Endothelial cell (in vitro differentiated cells): ENCODE measurements around the gene ZNF431. TPM values are rescaled to one million over a fixed set of nuclear protein-coding genes. Genes with fewer than 3 reads are reported as not detected.
"Not testable (repeated sequence)": the region's sequence is repeated elsewhere in the genome, so short reads cannot be mapped to it uniquely, and the experiment has no call there.

Experiments
- DNase-seq: peaks from one replicate; pipeline ENCODE4 v3.0.0; 2021; ENCODE audit warnings: low spot score
- H3K27ac Mint-ChIP-seq: one replicate; pipeline ENCODE4 v1.8.0; 2021; ENCODE audit warnings: mixed read lengths, inconsistent platforms; ENCODE audit not compliant: unreplicated experiment
- H3K27me3 Mint-ChIP-seq: one replicate; pipeline ENCODE4 v1.8.0; 2021; ENCODE audit warnings: mild to moderate bottlenecking, moderate library complexity, mixed read lengths, inconsistent platforms; ENCODE audit not compliant: unreplicated experiment
- H3K36me3 Mint-ChIP-seq: one replicate; pipeline ENCODE4 v1.8.0; 2021; ENCODE audit warnings: mild to moderate bottlenecking, low read depth, mixed read lengths, inconsistent platforms; ENCODE audit not compliant: unreplicated experiment
- H3K4me1 Mint-ChIP-seq: one replicate; pipeline ENCODE4 v1.8.0; 2021; ENCODE audit warnings: mild to moderate bottlenecking, mixed read lengths, inconsistent platforms; ENCODE audit not compliant: unreplicated experiment
- H3K4me3 Mint-ChIP-seq: one replicate; pipeline ENCODE4 v1.8.0; 2021; ENCODE audit warnings: mild to moderate bottlenecking, mixed read lengths, inconsistent platforms; ENCODE audit not compliant: unreplicated experiment
- H3K9me3 Mint-ChIP-seq: one replicate; pipeline ENCODE4 v1.8.0; 2021; ENCODE audit warnings: mixed read lengths, inconsistent platforms; ENCODE audit not compliant: unreplicated experiment
- total RNA-seq: library from RNA; stranded (reverse); fragmentation: NEBNext Ultra II Directional; extraction: Animal tissue kit (Norgen Biotek cat#: 25700); gene quantifications from one replicate; pipeline ENCODE4 v1.2.1, GENCODE V29; 2021; ENCODE audit not compliant: unreplicated experiment
- TF ChIP-seq, protein P1 (sequence below): fragments of 200-600 bp; sonication (generic); IDR thresholded peaks from one replicate; pipeline ENCODE4 v1.5.0; 2021; ENCODE audit warnings: antibody characterized with exemption; ENCODE audit not compliant: unreplicated experiment

The ZNF431 gene
- total RNA-seq, 1 donor from 2014 or later: 20.1 TPM

DNA sequence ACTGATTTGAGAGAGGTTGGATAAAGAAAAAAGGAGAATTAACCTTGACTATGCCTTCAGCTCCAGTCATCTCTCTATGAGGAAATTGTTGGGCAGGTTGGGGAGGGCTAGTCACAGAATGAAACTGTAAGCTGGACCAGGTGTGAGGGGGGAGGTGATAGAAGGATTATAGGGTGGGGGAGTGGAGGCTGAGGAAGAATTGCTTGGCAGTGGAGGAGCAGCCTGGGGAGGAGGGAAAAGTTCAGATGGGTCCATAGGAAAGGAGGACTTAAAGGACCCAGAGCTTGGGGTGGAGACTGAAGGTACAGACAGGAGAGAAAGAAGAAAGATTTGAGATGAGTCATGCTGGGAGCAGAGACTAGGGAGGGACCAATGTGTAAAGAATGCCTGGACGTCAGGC is 8.2 kb upstream of the ZNF431 start:
- Mint-ChIP-seq H3K27me3 (peaks cover 3% of the 10 kb centered on the region), H3K4me3 (no peak overlapping the region), H3K36me3 (peaks cover 12% of the 10 kb centered on the region), H3K9me3 (no peaks in the 10 kb centered on the region), H3K4me1 (peaks cover 6% of the 10 kb centered on the region), H3K27ac (no peak overlapping the region)
- TF ChIP-seq, protein P1, sequence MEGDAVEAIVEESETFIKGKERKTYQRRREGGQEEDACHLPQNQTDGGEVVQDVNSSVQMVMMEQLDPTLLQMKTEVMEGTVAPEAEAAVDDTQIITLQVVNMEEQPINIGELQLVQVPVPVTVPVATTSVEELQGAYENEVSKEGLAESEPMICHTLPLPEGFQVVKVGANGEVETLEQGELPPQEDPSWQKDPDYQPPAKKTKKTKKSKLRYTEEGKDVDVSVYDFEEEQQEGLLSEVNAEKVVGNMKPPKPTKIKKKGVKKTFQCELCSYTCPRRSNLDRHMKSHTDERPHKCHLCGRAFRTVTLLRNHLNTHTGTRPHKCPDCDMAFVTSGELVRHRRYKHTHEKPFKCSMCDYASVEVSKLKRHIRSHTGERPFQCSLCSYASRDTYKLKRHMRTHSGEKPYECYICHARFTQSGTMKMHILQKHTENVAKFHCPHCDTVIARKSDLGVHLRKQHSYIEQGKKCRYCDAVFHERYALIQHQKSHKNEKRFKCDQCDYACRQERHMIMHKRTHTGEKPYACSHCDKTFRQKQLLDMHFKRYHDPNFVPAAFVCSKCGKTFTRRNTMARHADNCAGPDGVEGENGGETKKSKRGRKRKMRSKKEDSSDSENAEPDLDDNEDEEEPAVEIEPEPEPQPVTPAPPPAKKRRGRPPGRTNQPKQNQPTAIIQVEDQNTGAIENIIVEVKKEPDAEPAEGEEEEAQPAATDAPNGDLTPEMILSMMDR: no peak
- no peak for DNase-seq

DNA sequence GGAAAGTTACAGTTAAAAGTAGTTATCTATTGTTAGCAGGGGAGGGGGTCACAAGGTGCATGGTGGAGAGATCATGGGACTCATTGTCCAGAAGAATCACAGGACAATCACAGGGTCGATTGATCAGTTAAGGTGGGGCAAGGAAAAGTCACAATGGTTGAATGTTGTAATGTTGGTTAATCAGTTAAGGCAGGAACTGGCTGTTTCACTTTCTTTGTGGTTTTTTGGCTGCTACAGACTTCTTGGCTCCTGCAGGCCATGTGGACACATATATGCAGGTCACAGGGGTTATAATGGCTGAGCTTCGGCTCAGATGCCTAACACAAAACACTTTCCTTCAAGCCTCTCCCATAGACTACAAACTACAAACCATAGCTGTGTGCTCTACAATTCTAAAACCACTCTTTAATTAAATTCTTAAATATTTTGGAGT is 6.9 kb upstream of the ZNF431 start:
- DNase-seq: no peak
- Mint-ChIP-seq H3K27me3 (peaks cover 3% of the 10 kb centered on the region), H3K4me3 (no peak overlapping the region), H3K36me3 (peaks cover 12% of the 10 kb centered on the region), H3K9me3 (no peaks in the 10 kb centered on the region), H3K27ac (no peak overlapping the region), H3K4me1 (no peaks in the 10 kb centered on the region)
- TF ChIP-seq, protein P1: no peak

DNA sequence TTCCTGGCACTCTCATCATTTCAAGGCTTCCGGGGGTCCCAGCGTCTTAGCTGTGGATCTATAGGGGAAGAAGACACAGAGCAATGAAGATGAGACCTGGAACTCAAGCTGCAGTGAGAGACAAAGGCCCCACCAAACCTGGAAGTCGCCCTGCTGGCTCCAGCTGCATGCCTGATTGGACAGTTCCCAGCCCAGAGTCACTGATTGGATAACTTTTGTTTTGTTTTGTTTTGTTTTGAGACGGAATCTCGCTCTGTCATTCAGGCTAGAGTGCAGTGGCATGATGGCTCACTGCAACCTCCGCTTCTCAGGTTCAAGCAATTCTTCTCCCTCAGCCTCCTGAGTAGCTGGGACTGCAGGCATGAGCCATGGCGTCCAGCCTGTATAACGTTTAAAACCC is 6.4 kb upstream of the ZNF431 start:
- no peaks in the 10 kb centered on the region for H3K4me1 Mint-ChIP-seq
- DNase-seq: no peak
- no peaks in the 10 kb centered on the region for H3K9me3 Mint-ChIP-seq
- no peak overlapping the region for H3K27ac Mint-ChIP-seq
- H3K27me3 Mint-ChIP-seq: peaks cover 3% of the 10 kb centered on the region
- no peak overlapping the region for H3K4me3 Mint-ChIP-seq
- H3K36me3 Mint-ChIP-seq: peaks cover 12% of the 10 kb centered on the region
- TF ChIP-seq, protein P1: no peak

DNA sequence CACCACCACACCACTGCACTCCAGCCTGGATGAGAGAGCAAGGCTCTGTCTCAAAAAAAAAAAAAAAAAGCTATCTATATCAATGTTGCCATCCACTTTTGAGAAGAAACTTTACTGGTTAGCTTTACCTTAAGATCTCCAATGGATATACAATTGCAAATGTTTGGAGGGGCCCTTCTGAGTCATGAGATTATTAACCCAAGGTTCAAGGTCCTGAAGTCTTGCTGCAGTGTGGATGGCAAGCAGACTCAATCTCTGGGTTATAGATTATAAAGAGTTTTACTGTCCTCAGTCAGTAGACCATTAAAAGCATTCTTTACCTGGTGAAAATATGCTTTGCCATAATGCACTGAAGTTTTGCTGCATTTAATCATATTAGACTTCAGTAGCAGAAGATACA is 3.7 kb upstream of the ZNF431 start:
- Mint-ChIP-seq H3K4me1 (peaks cover 9% of the 10 kb centered on the region), H3K27me3 (peaks cover 6% of the 10 kb centered on the region), H3K4me3 (no peak overlapping the region), H3K27ac (no peak overlapping the region), H3K36me3 (peaks cover 12% of the 10 kb centered on the region), H3K9me3 (no peaks in the 10 kb centered on the region)
- TF ChIP-seq, protein P1: no peak
- DNase-seq: no peak

DNA sequence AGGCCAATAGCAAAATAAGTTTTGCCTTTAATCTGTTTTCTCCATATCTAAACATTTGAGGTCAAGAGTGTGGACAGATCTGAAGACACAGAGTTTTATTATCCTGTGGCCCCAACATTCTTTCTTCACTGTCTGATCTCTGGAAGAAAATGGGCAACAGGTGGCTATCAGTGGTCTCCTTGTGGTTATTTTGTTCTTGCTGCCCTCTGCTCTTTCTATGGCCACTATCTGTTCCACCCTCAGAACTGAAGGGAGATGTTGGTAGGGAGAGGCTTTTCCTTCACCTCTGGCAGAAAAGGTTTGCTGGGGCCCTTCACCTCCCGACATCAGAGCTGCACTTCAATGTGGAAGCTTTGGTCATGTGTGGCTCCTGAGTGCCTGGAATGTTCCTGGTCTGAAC is 834 bp upstream of the ZNF431 start:
- not testable (repeated sequence) for H3K27ac Mint-ChIP-seq, H3K27me3 Mint-ChIP-seq, H3K9me3 Mint-ChIP-seq, DNase-seq, H3K4me3 Mint-ChIP-seq
- peaks cover 13% of the 10 kb centered on the region for H3K4me1 Mint-ChIP-seq
- peaks cover 16% of the 10 kb centered on the region for H3K36me3 Mint-ChIP-seq

DNA sequence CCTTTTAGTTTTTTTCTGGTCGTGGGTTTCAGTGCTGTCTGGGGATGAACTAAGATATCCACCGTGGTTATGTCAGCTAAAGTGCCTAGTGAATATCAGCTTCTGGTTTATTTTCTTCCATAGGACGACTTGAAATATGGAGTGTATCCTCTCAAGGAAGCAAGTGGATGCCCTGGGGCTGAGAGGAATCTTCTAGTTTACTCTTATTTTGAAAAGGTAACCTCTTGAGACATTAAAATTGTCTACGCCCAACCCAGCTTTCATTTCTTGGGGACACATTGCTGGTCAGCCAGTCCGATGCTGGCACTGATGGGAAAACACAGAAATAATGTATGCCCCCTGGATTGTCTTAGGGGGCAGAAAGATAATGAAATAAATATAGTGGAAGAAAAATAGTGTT is 1.6 kb downstream of the ZNF431 start:
- TF ChIP-seq, protein P1: no peak
- Mint-ChIP-seq H3K27me3 (peaks cover 3% of the 10 kb centered on the region), H3K9me3 (no peaks in the 10 kb centered on the region), H3K4me1 (peaks cover 13% of the 10 kb centered on the region), H3K4me3 (no peak overlapping the region), H3K36me3 (peaks cover 35% of the 10 kb centered on the region), H3K27ac (no peak overlapping the region)
- no peak for DNase-seq
